HG03565 (cell line): Measurements from ENCODE around the gene CRHR2.
"Not testable (repeated sequence)": the region's sequence is repeated elsewhere in the genome, so short reads cannot be mapped to it uniquely, and the experiment has no call there.

Experiments
- ATAC-seq: cut with Tn5 transposase; IDR thresholded peaks from one replicate; pipeline ENCODE4 v1.9.1; 2021; ENCODE audit warnings: mild to moderate bottlenecking, moderate library complexity; ENCODE audit not compliant: unreplicated experiment

The CRHR2 gene

DNA sequence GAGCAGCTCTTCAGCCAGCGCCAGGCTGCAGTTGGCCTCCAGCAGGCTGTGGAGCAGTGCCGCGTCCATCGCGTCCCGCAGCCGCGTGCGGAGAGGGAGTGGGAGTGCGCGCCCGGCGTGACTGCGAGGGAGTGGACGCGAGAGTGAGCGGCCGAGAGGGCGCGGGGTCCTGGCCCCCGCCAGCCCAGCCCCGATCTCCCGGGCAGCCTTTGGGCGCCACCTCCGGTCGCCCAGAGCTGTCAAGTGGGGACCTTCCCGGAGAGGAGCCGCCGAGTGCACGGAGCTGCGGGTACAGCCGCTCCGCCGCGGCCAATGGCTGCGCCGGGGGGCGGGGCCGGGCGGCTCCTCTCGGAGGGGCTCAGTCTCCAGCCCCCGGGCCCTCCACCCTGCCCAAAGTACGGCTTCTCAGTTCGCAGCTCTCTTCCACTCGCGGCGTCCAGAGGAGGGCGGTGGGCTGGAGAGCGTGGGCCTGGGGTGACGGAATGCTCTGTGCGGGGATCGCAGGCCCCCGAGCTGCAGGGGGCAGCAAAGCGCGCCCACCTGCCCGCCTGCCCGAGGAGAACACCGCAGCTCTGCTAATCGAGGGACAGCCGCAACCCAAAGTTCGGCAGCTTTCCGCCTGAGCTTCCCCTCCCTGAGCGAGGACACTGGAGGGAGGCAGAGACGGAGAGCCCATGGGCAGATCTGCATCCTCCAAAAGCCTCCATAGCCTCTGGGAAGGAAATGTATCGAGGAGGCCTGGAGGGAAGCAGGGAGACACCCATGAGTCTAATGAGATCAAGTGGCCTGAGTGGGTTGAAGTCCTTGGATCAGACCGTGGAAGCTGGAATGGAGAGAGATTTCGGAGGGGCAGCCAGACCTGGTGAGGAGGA lies at the start of gene CRHR2:
CRHR2 (minus strand) TSS at position 245 of the 872 bp plus-strand sequence; CDS start at position 69, 176 bp downstream.
- no peak for ATAC-seq

DNA sequence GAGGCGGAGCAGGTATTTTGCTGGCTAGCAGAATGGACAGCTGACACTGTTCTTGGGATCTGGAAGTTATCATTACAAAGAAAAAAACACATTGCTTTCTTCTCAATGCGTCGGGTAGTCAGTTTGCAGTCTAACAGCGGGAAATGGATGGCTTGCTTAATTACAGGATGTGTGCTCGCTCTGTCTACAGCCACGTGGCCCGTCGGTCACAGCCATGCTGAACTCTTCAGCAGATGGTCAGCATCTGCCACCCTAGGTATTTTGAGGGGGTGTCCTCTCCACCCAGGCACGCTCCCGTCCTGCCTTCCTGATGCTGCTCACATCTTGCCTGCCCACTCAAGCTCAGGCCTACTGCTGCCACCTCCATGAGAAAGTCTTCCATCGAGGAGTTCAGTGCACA lies 49.3 kb upstream of the CRHR2 start:
- ATAC-seq = no peak

DNA sequence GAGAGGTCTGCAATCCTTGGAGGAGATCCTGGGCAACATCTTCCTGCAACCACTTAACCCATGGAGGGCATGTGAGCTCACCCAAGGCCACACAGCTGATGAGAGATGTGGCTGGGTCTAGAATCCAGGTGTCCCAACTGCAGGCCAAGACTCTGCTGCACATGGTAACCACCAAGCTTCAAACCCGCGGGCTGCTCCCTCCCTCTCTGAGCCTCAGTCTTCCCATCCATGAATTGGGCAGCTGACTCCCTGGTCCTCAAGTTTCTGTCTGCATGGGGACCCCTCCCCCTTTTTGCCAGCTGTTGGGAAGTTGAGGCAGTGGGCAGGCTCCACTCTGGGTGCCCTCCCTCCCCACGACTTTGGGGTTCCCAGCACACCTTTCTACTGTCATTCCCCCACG lies 48.7 kb upstream of the CRHR2 start:
- no peak for ATAC-seq

DNA sequence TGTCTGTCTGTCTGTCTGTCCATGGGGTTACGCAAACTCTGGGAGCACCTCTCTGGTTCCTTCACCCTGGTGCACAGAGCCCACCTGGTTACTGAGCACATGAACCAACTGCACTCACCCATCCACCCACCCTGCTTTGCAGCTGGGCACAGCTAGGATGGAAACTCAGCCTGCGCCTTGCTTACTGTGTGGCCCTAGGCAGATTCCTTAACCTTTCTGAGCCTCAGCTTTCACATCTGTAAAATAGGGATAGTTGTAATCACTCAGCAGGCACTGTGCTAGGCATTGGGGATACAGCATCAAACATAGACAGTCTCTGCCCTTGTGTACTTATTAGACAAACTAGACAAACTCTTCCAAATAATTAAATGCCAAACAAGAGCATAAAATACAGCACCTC lies 47.8 kb upstream of the CRHR2 start:
- ATAC-seq = no peak

DNA sequence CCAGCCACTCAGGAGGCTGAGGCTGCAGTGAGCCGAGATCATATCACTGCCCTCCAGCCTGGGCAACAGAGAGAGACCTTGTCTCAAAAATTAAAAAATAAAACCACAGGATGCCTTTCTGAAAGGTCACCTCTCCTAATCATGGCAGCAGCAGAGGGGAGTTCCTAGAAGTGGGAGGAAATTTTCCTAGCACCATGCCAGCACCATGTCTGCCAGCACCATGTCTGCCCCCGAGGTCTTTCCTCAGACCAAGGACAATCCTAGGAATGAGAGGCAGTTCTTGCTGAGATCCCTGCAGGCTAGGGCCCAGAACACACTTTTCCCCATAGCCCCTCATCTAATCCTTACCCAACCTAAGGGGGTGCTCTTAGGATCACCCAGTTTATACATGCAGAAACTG lies 47.4 kb upstream of the CRHR2 start:
- ATAC-seq = no peak

DNA sequence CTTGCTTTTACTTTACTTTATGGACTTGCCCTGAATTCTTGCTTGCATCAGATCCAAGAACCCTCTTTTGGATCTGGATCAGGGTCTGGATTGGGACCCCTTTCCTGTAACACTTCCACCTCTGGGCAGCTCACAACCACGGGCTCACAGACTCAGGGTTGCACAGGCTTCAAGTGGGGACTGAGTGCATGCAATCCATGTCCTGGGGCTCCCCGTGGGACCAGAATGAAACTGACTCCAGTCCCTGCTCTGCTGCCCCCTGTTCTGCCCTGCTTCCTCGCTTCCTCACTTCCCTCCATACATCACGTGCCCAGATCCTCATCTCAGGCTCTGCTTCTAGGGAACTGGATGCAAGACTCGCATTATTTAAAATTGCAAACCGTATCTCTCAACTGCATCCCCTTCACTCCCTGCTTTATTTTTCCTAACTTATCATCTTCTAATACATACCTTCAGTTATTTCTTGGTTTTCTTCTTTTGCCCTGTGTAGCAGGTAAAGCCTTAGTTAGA lies 46.4 kb upstream of the CRHR2 start:
- ATAC-seq = no peak

DNA sequence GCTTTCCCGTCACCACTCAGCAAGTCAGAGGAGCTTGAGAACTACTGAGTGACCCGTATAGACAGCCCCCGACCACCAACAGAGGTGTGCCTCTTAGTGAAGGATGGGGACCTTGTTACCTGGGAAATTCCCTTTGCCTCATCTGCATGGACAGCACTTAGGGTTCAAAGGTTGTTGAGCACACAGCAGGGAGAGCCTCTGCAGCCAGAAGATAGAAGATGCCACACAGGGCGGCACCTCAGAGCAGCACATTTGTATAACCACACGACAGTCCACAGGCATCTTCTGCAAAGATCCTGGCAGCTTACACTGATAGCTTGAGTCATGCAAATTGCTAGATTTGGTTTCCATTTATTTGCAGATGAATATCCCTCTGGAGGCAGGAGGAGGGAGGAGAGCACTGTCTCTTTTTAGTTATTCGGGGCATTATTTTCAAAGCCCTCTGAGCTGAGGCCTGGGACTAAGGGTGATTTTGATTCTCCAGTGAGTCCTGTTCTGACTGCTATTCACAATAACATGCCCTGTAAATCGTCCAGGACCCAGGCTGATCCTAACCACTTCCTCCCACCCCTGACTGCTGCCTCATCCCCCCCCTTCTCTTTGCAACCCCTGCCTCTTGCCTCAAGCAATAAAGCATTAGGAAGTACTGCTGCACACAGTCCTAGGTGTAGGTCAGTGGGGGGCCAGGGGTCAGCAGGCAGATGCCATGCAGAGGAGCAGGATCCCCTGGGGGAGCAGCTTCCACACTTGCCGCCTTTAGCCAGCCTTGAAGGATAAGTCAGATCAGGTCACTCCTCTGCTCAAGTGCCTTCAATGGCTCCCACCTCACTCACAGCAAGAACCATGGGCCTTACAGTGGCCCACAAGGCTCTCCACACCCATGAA lies 45.0 kb upstream of the CRHR2 start:
- no peak for ATAC-seq

DNA sequence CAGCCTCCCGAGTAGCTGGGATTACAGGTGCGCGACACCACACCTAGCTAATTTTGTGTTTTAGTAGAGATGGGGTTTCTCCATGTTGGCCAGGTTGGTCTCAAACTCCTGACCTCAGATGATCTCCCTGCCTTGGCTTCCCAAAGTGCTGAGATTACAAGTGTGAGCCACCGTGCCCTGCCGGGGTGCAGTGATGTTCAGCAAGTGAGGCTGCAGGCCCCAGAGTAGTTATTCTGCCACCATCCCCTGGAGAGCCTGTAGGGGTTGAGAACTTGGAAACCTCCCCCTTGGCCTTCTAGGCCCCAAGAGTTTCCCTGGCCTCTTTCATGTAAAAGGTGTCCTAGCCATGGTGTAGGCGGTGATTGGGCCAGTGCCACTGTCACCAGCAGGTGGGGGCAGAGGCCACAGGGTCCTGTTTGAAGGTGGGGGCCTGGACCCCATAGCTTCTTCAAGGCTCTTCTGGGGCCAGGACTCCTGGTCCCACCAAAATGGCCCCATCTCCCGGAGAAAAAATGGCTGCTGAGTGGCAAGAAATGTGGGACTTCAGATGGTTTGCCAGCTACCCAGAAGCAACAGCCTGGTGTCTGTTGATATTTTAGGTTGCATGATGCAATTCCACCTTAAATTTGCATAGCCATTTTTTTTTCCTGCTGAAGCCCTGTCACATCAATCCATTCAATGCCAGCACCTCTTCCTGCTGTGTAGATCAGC lies 44.2 kb upstream of the CRHR2 start:
- ATAC-seq = no peak

DNA sequence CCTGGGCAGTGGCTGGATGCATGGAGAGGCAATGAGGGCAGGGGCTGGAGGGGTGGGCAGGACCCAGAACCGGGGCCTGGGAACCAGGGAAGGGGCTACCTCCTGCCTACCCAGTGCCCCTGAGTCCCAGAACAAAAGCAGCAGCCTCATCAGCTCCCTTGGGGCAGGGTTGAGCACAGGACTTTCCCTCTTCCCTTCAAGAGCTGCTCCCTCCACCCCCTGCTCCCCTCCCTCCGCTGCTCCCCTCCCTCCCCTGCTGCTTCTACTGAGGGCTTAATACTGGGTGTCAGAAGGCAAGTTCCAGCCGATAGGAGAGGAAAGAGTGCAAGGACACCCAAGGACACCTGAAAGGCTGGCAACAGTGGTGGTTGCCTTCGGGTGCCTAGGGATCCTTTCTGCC lies 41.5 kb upstream of the CRHR2 start:
- no peak for ATAC-seq

DNA sequence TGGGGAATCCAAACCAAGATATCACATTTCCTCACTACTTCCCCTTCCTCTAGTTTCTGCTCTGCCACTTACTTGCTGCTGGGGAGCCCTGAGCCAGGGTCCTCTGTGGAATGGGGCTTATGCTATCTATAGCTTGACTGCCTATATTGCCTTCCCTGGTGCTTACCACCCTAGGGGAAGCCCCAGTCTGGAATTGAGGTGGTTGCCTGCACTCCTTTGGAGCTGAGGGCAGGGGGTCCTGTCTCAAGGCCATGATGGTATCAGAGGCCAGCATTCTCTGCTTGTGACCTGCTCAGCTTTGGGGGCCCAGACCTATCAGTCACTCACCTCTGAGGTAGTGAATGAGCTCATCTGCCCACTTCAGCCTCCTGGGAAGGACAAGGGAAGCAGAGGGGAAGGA lies 40.4 kb upstream of the CRHR2 start:
- no peak for ATAC-seq

DNA sequence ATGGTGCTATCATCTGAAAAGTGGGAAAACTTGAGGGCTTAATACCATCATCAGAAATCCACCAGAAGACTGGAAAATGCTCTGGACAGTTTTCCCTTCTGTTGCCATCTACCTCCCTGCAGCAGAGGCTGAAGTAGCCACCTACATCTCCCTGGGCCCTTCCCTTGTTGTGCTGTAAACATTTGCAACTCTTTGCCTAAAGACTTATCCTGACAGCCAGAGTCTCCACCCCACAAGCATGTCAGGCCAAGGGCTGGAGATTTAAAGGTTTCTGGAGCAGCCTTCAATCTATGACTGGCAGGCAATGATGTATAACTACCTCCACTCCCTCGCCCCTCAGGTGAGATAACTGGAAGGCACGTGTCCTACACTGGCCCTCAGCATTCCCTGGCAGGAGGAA lies 39.9 kb upstream of the CRHR2 start:
- ATAC-seq = no peak

DNA sequence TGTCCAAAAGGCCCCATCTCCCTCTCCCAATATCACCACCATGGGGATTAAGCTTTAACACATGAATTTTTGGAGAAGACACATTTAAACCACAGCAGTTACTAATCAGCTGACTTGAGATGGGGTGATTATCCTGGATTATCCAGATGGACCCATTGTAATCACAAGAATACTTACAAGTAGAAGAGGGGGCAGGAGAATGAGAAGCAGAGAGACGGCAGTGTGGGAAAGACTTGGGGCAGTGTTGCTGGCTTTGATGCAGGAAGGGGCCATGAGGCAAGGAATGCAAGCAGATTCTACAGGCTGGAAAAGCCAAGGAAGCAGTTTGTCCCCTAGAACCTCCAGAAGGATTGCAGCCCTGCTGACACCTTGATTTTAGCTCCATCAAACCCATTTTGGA lies 39.0 kb upstream of the CRHR2 start:
- ATAC-seq = no peak

DNA sequence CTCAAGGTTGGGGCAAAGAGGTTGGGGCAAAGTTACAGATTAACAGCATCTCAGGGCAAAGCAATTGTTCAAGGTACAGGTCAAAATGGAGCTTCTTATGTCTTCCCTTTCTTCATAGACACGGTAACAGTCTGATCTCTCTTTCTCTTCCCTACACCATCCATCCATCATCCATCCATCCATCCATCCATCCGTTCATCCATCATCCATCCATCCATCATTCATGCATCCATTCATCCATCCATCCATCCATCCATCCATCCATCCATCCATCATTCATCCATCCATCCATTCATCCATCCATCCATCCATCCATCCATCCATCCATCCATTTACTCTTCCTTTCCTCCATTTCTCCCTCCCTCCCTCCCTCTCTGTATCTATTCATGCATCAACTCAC lies 37.2 kb upstream of the CRHR2 start:
- ATAC-seq = not testable (repeated sequence)

DNA sequence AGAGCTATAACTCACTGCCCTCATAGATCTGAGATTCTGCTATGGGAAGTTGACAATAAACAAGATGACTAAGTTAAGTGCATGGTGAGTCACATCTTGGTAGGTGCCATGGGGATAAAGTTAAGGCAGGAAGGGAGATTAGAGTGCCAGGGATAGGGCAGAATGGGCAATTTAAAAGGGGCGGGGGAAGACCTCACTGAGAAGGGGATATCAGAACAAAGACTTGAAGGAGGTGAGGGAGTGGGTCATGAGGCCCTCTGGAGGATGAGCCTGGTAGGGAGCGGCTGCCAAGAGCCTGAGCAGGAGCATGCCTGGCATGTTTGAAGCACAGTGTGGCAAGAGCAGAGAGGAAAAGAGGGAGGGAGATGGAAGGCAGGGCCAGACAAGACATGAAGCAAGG lies 34.9 kb upstream of the CRHR2 start:
- no peak for ATAC-seq

DNA sequence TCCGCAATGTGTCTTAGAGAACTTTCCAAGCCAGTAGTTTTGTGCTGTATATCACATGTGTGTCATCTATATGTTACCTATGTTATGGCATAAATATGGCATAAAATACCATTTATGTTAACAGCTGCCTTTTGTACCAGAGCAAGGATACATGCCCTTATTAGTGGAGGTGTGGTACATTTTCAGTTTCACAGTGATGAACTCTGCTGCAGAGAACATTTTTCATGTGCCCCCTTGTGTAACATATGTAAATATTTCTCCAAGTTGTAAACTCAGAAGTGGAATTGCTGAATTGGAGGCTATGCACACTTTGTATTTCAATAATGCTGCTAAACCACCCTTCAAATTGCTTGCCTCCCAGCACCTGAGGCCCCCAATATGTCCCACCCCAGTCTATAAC lies 31.9 kb upstream of the CRHR2 start:
- no peak for ATAC-seq

DNA sequence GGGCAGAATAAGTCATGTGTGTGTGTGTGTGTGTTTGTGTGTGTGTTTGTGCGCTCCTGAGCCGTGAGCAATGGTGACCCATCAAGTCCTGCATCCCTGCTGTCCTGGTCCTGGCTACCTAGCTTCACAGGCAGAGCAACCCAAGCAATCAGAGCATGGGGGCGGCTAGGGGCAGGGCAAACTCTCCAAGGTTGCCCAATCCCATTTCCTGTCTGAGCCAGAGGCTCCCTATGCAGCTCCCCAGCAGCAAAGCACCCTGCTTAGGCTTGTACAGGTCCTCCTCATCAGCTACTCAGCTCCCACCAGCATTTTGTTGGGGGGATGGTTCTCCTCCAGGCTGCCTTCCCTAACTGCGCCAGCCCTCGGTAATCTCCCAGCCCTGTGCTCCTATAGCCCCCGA lies 31.1 kb upstream of the CRHR2 start:
- ATAC-seq = no peak

DNA sequence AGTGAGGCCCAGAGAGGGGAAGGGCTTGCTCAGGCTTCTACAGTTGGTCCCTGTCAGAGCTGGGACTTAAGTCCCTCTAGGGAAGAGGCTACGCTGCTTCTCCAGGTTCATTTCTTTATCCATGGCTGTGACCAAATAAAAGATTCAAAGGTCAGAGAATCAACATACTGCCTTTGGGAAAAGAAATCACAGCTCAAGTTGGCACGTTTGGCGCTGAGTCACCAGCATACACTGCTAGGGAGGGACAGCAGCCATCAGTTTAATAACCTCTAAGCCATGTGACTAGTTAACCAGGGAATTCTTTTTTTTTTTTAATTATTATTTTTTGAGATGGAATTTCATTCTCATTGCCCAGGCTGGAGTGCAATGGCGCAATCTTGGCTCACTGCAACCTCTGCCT lies 28.4 kb upstream of the CRHR2 start:
- no peak for ATAC-seq

DNA sequence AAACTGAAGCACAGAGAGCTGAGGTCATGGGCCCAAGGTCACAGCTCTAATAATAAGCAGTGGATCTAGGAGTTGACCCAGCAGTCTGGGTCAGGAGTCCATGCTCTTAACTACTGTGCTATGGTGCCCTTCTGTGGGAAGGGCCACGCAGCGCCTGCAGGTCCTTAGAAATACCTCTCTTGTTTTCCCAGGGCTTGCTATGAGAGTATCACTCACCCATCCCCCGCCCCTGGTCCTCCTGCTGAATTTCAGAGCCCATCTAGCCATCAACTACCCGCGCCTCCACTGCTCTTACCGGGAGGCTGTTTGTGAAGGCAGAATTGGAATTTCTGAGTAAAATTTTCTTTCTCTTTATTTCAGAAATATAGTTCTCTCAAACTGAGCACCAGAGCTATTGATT lies 27.3 kb upstream of the CRHR2 start:
- ATAC-seq = no peak

DNA sequence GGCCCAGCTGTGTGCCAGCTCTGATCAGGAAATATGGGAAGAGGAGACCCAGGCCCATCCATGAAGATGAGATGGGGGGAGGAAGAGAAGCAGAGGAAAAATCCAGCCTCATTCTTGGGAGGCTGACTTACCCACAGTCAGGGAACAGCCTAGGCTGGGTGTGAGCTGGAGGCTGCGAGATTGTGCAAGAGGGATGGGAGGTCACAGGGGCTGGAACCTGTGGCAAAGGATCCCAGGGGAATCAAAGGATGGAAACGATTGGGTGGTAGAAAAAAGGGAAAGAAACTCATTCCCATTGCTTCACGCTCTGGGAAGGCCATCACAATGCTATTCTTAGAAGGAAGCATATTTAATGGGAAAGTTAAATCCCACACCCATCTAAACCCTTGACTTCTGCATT lies 26.7 kb upstream of the CRHR2 start:
- no peak for ATAC-seq

DNA sequence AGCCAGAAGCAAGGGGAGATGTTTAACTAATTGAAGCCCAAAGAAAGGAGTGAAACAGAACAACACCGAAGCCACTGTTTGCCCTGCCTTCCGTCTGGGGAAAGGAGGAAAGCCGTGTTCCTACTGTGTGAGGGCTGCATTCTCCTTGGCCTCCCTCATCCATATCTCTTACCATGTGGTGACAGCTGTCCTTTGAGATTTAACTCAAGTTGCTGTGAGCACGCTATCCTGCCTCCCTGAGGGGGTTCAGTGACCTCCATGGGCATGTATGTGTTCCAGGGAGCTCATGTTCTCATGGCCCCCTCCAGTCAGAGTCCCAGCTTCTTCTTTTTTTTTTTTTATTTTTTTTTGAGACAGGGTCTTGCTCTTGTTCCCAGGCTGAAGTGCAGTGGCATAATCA lies 26.2 kb upstream of the CRHR2 start:
- no peak for ATAC-seq
